ENCODE results near the gene FNDC3B.

DNA sequence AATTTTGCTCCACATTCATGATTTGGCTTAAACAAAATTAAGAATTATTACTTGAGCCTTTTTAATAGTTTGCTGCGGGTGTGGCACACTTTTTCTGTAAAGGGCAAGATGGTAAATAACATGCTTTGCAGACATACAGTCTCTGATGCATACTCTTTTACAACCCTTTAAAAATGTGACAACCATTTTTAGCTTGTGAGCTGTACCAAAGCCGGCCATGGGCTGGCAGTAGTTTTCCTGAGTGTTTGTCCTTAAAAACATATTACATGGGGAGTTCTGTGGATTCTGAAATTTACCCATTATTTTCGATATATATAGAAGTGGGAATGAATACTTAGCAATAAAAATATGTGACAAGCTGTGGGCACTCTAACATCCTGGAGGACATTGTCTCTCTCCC is 163.4 kb downstream of the FNDC3B start:
- no peak for TF ChIP-seq RXRA (IDR thresholded peaks at IDR 0.05; ENCODE audit: insufficient read depth, low read depth, low read length)
- TF ChIP-seq YY1 (IDR thresholded peaks at IDR 0.05; ENCODE audit: low read depth, low read length), result no peak
- no peak for TF ChIP-seq ATF3 (IDR thresholded peaks at IDR 0.05; ENCODE audit: insufficient read depth, low read depth, low read length)
- no peak for TF ChIP-seq EZH2 (IDR thresholded peaks at IDR 0.05; ENCODE audit: low read depth, low read length, severe bottlenecking)
- TF ChIP-seq, protein P1, sequence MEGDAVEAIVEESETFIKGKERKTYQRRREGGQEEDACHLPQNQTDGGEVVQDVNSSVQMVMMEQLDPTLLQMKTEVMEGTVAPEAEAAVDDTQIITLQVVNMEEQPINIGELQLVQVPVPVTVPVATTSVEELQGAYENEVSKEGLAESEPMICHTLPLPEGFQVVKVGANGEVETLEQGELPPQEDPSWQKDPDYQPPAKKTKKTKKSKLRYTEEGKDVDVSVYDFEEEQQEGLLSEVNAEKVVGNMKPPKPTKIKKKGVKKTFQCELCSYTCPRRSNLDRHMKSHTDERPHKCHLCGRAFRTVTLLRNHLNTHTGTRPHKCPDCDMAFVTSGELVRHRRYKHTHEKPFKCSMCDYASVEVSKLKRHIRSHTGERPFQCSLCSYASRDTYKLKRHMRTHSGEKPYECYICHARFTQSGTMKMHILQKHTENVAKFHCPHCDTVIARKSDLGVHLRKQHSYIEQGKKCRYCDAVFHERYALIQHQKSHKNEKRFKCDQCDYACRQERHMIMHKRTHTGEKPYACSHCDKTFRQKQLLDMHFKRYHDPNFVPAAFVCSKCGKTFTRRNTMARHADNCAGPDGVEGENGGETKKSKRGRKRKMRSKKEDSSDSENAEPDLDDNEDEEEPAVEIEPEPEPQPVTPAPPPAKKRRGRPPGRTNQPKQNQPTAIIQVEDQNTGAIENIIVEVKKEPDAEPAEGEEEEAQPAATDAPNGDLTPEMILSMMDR (IDR thresholded peaks at IDR 0.05; ENCODE audit: control extremely low read depth in 1 of 3, insufficient read depth in 1 of 3, low read depth in 1 of 3, low read length in 3 of 3), result no peak
- TF ChIP-seq MAFK (IDR thresholded peaks at IDR 0.05; ENCODE audit: low read depth, low read length), result no peak
- TF ChIP-seq POLR2A (IDR thresholded peaks at IDR 0.05; ENCODE audit: control extremely low read depth in 1 of 2, low read depth in 2 of 2, low read length in 2 of 2), result no peak
- TF ChIP-seq TAF1 (IDR thresholded peaks at IDR 0.05; ENCODE audit: low read depth, low read length), result no peak
- TF ChIP-seq POLR2AphosphoS5 (IDR thresholded peaks at IDR 0.05; ENCODE audit: low read depth, low read length), result no peak
- no peak for TF ChIP-seq RBBP5 (IDR thresholded peaks at IDR 0.05; ENCODE audit: borderline replicate concordance, low read depth, low read length)
- no peak for TF ChIP-seq JUND (IDR thresholded peaks at IDR 0.05; ENCODE audit: low read length)
